Measurements from ENCODE around the gene HOXD4. TPM values are rescaled to one million over a fixed set of nuclear protein-coding genes. Genes with fewer than 3 reads are reported as not detected.

The HOXD4 gene
- total and polyA plus RNA-seq, 11 donors: 0.10 to 0.96 (median 0.41) TPM; not detected in 2

DNA sequence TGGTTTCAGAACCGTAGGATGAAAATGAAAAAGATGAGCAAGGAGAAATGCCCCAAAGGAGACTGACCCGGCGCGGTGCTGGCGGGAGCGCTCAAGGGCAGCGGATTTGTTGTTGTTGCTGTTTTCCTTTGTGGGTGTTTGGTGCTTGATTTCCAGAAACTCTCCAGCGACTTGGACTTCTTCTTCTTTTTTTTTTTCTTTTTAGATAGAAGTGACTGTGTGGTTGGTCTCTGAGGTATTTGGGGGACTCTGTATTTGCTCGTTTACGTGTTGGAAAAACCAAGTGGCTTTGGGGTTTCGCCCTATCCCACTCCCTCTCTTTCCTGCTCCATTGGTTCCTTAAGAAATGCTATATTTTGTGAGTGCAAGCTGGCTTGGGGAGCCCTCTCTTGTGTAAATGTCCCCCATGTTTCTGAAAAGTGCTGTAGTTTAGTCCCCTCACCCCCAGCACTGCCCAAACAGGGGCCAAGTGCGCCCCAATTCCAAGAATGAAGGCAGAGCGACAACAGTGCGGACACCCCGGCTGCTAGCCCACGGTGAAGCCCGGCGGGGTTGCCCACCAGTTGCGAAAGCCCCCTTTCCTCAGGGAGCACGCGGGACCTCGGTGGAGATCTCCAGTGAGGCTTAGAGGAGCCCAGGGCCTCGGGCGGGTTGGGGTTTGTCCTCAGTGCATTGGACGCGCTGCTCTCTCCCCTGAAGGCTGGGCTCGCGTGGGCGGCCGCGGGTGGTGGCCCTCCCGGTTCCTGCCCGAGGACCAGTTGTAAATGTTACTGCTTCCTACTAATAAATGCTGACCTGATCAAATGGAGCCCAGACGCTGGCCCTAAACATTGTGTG, 27.0 kb upstream of the HOXD4 start:
- TF ChIP-seq, protein P1, sequence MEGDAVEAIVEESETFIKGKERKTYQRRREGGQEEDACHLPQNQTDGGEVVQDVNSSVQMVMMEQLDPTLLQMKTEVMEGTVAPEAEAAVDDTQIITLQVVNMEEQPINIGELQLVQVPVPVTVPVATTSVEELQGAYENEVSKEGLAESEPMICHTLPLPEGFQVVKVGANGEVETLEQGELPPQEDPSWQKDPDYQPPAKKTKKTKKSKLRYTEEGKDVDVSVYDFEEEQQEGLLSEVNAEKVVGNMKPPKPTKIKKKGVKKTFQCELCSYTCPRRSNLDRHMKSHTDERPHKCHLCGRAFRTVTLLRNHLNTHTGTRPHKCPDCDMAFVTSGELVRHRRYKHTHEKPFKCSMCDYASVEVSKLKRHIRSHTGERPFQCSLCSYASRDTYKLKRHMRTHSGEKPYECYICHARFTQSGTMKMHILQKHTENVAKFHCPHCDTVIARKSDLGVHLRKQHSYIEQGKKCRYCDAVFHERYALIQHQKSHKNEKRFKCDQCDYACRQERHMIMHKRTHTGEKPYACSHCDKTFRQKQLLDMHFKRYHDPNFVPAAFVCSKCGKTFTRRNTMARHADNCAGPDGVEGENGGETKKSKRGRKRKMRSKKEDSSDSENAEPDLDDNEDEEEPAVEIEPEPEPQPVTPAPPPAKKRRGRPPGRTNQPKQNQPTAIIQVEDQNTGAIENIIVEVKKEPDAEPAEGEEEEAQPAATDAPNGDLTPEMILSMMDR (IDR thresholded peaks at IDR 0.05): no peak
- no peak for TF ChIP-seq POLR2A (IDR thresholded peaks at IDR 0.05)
- Histone ChIP-seq H3K4me1 (peaks cover 1 to 33% (median 19%) of the 10 kb centered on the region in 12 donors), H3K9me3 (no peaks in the 10 kb centered on the region), H3K36me3 (no peaks in the 10 kb centered on the region), H3K27me3 (peaks cover 77 to 100% (median 98%) of the 10 kb centered on the region in 9 donors), H3K4me3 (no peak overlapping the region), H3K27ac (no peak overlapping the region)
- DNase-seq (no peak), ATAC-seq (no peak)
- WGBS, 4 donors: 10 to 29% (median 19%) methylated on average over 15 to 34 of the region's 34 CpGs
- intact Hi-C loops (cut with DNase I): loop anchor here in 3 of 10 donors (10.0 kb wide), 1 partner anchor 690 kb away; no protein-coding TSS in a partner anchor

DNA sequence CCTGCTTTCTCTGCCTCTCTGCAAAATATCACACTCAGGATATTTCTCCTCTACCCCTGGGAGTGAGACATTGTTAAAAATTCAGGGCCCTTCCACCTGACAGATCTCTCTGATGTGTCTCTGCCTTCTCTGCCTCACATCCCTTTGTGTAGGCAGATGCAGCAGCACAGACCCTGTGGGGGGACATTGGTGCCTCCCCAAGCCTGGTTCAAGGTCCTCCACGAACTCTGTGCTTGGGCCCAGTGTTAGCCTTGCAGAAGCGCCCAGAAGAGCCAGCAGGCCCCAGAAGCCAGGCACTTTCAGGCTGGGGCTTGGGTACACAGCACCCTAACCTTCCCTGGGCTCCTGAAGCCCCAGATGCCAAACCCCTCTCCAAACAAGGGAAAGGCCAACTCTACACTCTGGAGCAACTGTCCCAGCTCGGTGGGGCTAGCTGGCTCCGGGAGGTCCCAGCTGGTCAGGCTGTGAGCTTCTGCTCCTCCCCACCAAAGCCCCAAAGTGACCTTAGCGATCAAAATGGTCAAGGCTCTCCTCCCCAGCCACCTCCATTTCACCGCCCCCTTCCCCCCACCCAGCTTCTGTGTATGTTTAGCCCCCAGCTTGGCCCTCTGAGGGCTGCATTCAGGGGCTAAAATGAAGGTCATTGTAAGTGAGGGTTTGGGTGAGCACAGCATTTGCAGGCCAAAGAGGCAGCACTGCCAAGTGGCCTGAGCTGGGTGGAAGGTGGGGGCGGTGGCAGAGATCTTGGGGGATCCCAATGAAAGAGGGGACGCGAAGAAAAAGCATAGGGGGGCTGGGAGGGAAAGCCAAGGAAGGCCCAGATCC, 26.2 kb upstream of the HOXD4 start:
- intact Hi-C loops (cut with DNase I): loop anchor here (5.0 to 10.0 kb wide), 10 partner anchors 327 to 1022 kb away; no protein-coding TSS in a partner anchor
- no peaks in the 10 kb centered on the region for H3K9me3 ChIP-seq
- H3K4me3 ChIP-seq: no peak overlapping the region
- WGBS, 4 donors: 29 to 34% (median 33%) methylated on average over 8 to 9 of the region's 9 CpGs
- no peak overlapping the region for H3K27ac ChIP-seq
- no peaks in the 10 kb centered on the region for H3K36me3 ChIP-seq
- ATAC-seq (no peak), DNase-seq (no peak)
- peaks cover 79 to 100% (median 94%) of the 10 kb centered on the region in 9 donors for H3K27me3 ChIP-seq
- TF ChIP-seq POLR2A (IDR thresholded peaks at IDR 0.05): no peak
- TF ChIP-seq, protein P1 (IDR thresholded peaks at IDR 0.05): no peak
- peaks cover 4 to 42% (median 21%) of the 10 kb centered on the region in 12 donors for H3K4me1 ChIP-seq

DNA sequence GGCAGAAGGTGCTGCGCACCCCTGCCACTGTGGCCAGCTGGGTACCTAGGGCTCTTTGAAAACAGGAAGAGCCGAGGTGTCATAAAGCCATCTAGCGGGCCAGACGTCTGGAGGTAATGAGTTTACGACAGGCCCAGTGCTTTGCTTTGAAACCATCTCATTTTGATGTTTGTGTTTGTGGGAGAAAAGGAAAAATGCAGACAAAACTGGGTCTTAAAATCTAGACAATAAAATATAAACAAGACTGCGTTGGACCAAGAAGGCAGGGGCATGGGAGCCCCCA, 25.6 kb upstream of the HOXD4 start:
- Histone ChIP-seq H3K4me1 (peaks cover 4 to 47% (median 23%) of the 10 kb centered on the region in 12 donors), H3K36me3 (no peaks in the 10 kb centered on the region), H3K27me3 (peaks cover 79 to 100% (median 94%) of the 10 kb centered on the region in 9 donors), H3K9me3 (no peaks in the 10 kb centered on the region), H3K4me3 (no peak overlapping the region), H3K27ac (no peak overlapping the region)
- 19 to 45% (median 35%) methylated on average over 6 of the region's 6 CpGs for WGBS, 4 donors
- ATAC-seq: no peak
- intact Hi-C loops (cut with DNase I): loop anchor here (1.0 to 10.0 kb wide), 13 partner anchors 327 to 1023 kb away; no protein-coding TSS in a partner anchor
- DNase-seq: no peak
- TF ChIP-seq POLR2A (IDR thresholded peaks at IDR 0.05): no peak
- TF ChIP-seq, protein P1 (IDR thresholded peaks at IDR 0.05): no peak

Data from heart left ventricle (tissue), 16 donors.